Measurements from ENCODE around the gene ASTN2.
A peak's percentile ranks its signal among the peaks of the same experiment; 100 is the strongest.

Gene ASTN2

GRCh38 chr9:117101008-117101407 lies 313.8 kb downstream of the ASTN2 start:
- DNase-seq = peak; percentile 63

- DNase-seq = no peak
Measured at GRCh38 chr9:117098331-117098730, 316.5 kb downstream of the ASTN2 start.

GRCh38 chr9:117097761-117098160 lies 317.1 kb downstream of the ASTN2 start:
- DNase-seq = no peak

- no peak for DNase-seq
Measured at GRCh38 chr9:117096138-117096537, 318.7 kb downstream of the ASTN2 start.

GRCh38 chr9:117095081-117095480 lies 319.8 kb downstream of the ASTN2 start:
- peak; percentile 91 for DNase-seq

- DNase-seq = peak; percentile 97
Measured at GRCh38 chr9:117093891-117094844, 320.7 kb downstream of the ASTN2 start.

GRCh38 chr9:117092582-117092981 lies 322.3 kb downstream of the ASTN2 start:
- peak; percentile 77 for DNase-seq

- no peak for DNase-seq
Measured at GRCh38 chr9:117091529-117091928, 323.3 kb downstream of the ASTN2 start.

- no peak for DNase-seq
Measured at GRCh38 chr9:117088786-117089185, 326.1 kb downstream of the ASTN2 start.

- DNase-seq = no peak
Measured at GRCh38 chr9:117088140-117088539, 326.7 kb downstream of the ASTN2 start.

- no peak for DNase-seq
Measured at GRCh38 chr9:117084221-117084620, 330.6 kb downstream of the ASTN2 start.

GRCh38 chr9:117083559-117083958 lies 331.3 kb downstream of the ASTN2 start:
- DNase-seq = no peak

GRCh38 chr9:117081641-117082317 lies 333.1 kb downstream of the ASTN2 start:
- peak; percentile 17 for DNase-seq

GRCh38 chr9:117080765-117081390 lies 334.0 kb downstream of the ASTN2 start:
- no peak for DNase-seq

GRCh38 chr9:117076571-117077290 lies 338.1 kb downstream of the ASTN2 start:
- no peak for DNase-seq

GRCh38 chr9:117075636-117076035 lies 339.2 kb downstream of the ASTN2 start:
- no peak for DNase-seq

- DNase-seq = no peak
Measured at GRCh38 chr9:117074784-117075520, 339.9 kb downstream of the ASTN2 start.

- no peak for DNase-seq
Measured at GRCh38 chr9:117074342-117074662, 340.6 kb downstream of the ASTN2 start.

GRCh38 chr9:117073539-117074341 lies 341.1 kb downstream of the ASTN2 start:
- peak; percentile 65 for DNase-seq

GRCh38 chr9:117073071-117073470 lies 341.8 kb downstream of the ASTN2 start:
- no peak for DNase-seq

- DNase-seq = no peak
Measured at GRCh38 chr9:117072216-117072615, 342.6 kb downstream of the ASTN2 start.

All from fibroblast of skin of scalp (primary cell).